GM23338 (cell line): ENCODE data around the gene RAD51D. TPM values are rescaled to one million over a fixed set of nuclear protein-coding genes. Genes with fewer than 3 reads are reported as not detected.

Experiments
- ATAC-seq: fragments of 200-7000 bp; cut with Tn5 transposase; 3 replicates; pipeline ENCODE4 v1.9.1; 2020
- DNase-seq: peaks from one replicate; pipeline ENCODE4 v3.0.0-alpha.2; 2015; ENCODE audit warnings: low spot score
- H2AFZ ChIP-seq: fragments of 200-600 bp; sonication (generic); 2 replicates; pipeline ENCODE4 v1.8.0; 2016; ENCODE audit warnings: antibody characterized with exemption, mild to moderate bottlenecking, moderate library complexity
- H3F3A ChIP-seq: fragments of 200-600 bp; sonication (generic); replicated peaks from 2 replicates; pipeline ENCODE4 v1.8.0; 2017; ENCODE audit warnings: antibody characterized with exemption, mixed run types, low read depth
- H3K27ac ChIP-seq: fragments of 200-600 bp; sonication (generic); 2 replicates; pipeline ENCODE4 v1.6.1; 2016; ENCODE audit warnings: low read depth
- H3K27me3 ChIP-seq: fragments of 200-600 bp; sonication (generic); 2 replicates; pipeline ENCODE4 v1.8.0; 2016; ENCODE audit warnings: mild to moderate bottlenecking, mixed run types, moderate library complexity; ENCODE audit not compliant: insufficient read depth
- H3K36me3 ChIP-seq: fragments of 200-600 bp; sonication (generic); 2 replicates; pipeline ENCODE4 v1.8.0; 2016; ENCODE audit warnings: mild to moderate bottlenecking; ENCODE audit not compliant: insufficient read depth
- H3K4me1 ChIP-seq: fragments of 200-600 bp; sonication (generic); 2 replicates; pipeline ENCODE4 v1.8.0; 2016; ENCODE audit warnings: mild to moderate bottlenecking, moderate library complexity; ENCODE audit not compliant: insufficient read depth
- H3K4me2 ChIP-seq: fragments of 200-600 bp; sonication (generic); 2 replicates; pipeline ENCODE4 v1.7.1; 2017; ENCODE audit warnings: mixed run types
- H3K4me3 ChIP-seq: fragments of 200-600 bp; sonication (generic); 2 replicates; pipeline ENCODE4 v1.6.1; 2016; ENCODE audit warnings: mixed run types
- H3K79me2 ChIP-seq: fragments of 200-600 bp; sonication (generic); replicated peaks from 2 replicates; pipeline ENCODE4 v1.8.0; 2017; ENCODE audit warnings: mild to moderate bottlenecking; ENCODE audit not compliant: insufficient read depth
- H3K9me2 ChIP-seq: fragments of 200-600 bp; sonication (generic); 2 replicates; pipeline ENCODE4 v1.8.0; 2017; ENCODE audit not compliant: insufficient read depth
- H4K20me1 ChIP-seq: fragments of 200-600 bp; sonication (generic); replicated peaks from 2 replicates; pipeline ENCODE4 v1.8.0; 2017; ENCODE audit warnings: mild to moderate bottlenecking; ENCODE audit not compliant: insufficient read depth
- H3K27ac Mint-ChIP-seq: 2 replicates; pipeline ENCODE4 v1.8.0; 2020; ENCODE audit warnings: inconsistent platforms, mild to moderate bottlenecking, moderate library complexity, mixed read lengths
- H3K27me3 Mint-ChIP-seq: 3 replicates; pipeline ENCODE4 v1.8.0; 2022; ENCODE audit warnings: low read depth, mild to moderate bottlenecking, moderate library complexity, mixed read lengths, inconsistent platforms; ENCODE audit not compliant: insufficient read depth, poor library complexity
- H3K36me3 Mint-ChIP-seq: 3 replicates; pipeline ENCODE4 v1.8.0; 2021; ENCODE audit warnings: low read depth, mild to moderate bottlenecking, inconsistent platforms, moderate library complexity, mixed read lengths
- H3K4me1 Mint-ChIP-seq: 3 replicates; pipeline ENCODE4 v1.8.0; 2020; ENCODE audit warnings: mild to moderate bottlenecking, inconsistent platforms, mixed read lengths
- H3K4me3 Mint-ChIP-seq: 3 replicates; pipeline ENCODE4 v1.8.0; 2021; ENCODE audit warnings: moderate library complexity, mild to moderate bottlenecking, inconsistent platforms, mixed read lengths
- H3K9me3 Mint-ChIP-seq: 3 replicates; pipeline ENCODE4 v1.8.0; 2020; ENCODE audit warnings: moderate library complexity, mild to moderate bottlenecking, inconsistent platforms, mixed read lengths
- CREB1 ChIP-seq: fragments of 250-450 bp; sonication (Bioruptor Pico); IDR thresholded peaks from 2 replicates; pipeline ENCODE4 v1.5.0; 2020; ENCODE audit warnings: low read depth, mild to moderate bottlenecking, moderate library complexity
- EZH2 ChIP-seq: fragments of 200-600 bp; sonication (generic); IDR thresholded peaks from one replicate; pipeline ENCODE4 v1.8.0; 2017; ENCODE audit warnings: antibody characterized with exemption, mild to moderate bottlenecking, low read depth; ENCODE audit not compliant: unreplicated experiment
- EZH2phosphoT487 ChIP-seq: fragments of 200-600 bp; sonication (generic); IDR thresholded peaks from one replicate; pipeline ENCODE4 v1.8.1; 2018; ENCODE audit warnings: antibody characterized with exemption; ENCODE audit not compliant: unreplicated experiment
- NANOG ChIP-seq: IDR thresholded peaks from 2 replicates; pipeline ENCODE4 v1.6.1; 2016; ENCODE audit warnings: antibody characterized with exemption, borderline replicate concordance
- POLR2AphosphoS5 ChIP-seq: IDR thresholded peaks from 2 replicates; pipeline ENCODE4 v1.6.1; 2016; ENCODE audit warnings: antibody characterized with exemption, low read depth
- STAT1 ChIP-seq: IDR thresholded peaks from one replicate; pipeline ENCODE4 v1.6.1; 2016; ENCODE audit warnings: antibody characterized with exemption; ENCODE audit not compliant: unreplicated experiment
- polyA plus RNA-seq: library from polyadenylated mRNA; unstranded; fragments of >200 nt; fragmentation: Nextera tagmentation; extraction: Ambion mirVana; gene quantifications from 2 replicates; pipeline ENCODE4 v1.2.1, GENCODE V29; 2016
- total RNA-seq: library from RNA; depleted of rRNA; stranded (reverse); fragments of >200 nt; shearing (Covaris generic); gene quantifications from 2 replicates; pipeline ENCODE4 v1.2.3, GENCODE V29; 2014
- TF ChIP-seq, protein P1 (sequence below): fragments of 250-450 bp; sonication (Bioruptor Pico); IDR thresholded peaks from 2 replicates; pipeline ENCODE4 v1.5.0; 2020; ENCODE audit warnings: mild to moderate bottlenecking, moderate library complexity
- TF ChIP-seq, protein P2 (sequence below), 2 experiments: fragments of 200-600 bp in 1 of 2; sonication (generic) in 1 of 2; conservative IDR thresholded peaks; 2 replicates each; pipeline versions ENCODE4 v1.5.1 to v1.6.1; 2016 to 2017; ENCODE audit warnings: antibody characterized with exemption in 2 of 2, low read depth in 2 of 2, mild to moderate bottlenecking in 2 of 2, moderate library complexity in 1 of 2
- TF ChIP-seq, protein P3 (sequence below): IDR thresholded peaks from one replicate; pipeline ENCODE4 v1.6.1; 2018; ENCODE audit warnings: antibody characterized with exemption; ENCODE audit not compliant: unreplicated experiment
- TF ChIP-seq, protein P4 (sequence below): IDR thresholded peaks from 2 replicates; pipeline ENCODE4 v1.6.1; 2016; ENCODE audit warnings: antibody characterized with exemption

The RAD51D gene
- total and polyA plus RNA-seq, 2 experiments from 2014 or later = 5.9 to 11.0 TPM

DNA sequence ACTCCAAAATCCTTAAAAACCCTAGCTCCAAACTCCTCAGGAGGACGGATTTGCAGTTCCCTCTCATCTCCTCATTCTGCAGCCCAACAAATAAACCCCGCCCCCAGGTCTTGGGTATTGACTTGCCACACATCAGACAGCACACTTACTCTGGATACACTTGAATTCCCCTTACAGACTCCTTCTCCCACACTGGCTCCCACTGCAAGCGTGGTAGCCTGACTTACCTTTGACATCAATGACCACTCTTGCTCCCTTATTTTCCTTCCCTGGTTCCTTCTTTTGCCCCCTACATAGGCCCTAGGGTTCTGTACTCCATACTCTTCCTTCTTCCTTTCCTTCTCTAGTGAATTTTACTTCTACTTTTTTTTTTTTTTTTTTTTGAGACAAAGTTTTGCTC lies 63.6 kb downstream of the RAD51D start (continued):
- TF ChIP-seq, protein P1, sequence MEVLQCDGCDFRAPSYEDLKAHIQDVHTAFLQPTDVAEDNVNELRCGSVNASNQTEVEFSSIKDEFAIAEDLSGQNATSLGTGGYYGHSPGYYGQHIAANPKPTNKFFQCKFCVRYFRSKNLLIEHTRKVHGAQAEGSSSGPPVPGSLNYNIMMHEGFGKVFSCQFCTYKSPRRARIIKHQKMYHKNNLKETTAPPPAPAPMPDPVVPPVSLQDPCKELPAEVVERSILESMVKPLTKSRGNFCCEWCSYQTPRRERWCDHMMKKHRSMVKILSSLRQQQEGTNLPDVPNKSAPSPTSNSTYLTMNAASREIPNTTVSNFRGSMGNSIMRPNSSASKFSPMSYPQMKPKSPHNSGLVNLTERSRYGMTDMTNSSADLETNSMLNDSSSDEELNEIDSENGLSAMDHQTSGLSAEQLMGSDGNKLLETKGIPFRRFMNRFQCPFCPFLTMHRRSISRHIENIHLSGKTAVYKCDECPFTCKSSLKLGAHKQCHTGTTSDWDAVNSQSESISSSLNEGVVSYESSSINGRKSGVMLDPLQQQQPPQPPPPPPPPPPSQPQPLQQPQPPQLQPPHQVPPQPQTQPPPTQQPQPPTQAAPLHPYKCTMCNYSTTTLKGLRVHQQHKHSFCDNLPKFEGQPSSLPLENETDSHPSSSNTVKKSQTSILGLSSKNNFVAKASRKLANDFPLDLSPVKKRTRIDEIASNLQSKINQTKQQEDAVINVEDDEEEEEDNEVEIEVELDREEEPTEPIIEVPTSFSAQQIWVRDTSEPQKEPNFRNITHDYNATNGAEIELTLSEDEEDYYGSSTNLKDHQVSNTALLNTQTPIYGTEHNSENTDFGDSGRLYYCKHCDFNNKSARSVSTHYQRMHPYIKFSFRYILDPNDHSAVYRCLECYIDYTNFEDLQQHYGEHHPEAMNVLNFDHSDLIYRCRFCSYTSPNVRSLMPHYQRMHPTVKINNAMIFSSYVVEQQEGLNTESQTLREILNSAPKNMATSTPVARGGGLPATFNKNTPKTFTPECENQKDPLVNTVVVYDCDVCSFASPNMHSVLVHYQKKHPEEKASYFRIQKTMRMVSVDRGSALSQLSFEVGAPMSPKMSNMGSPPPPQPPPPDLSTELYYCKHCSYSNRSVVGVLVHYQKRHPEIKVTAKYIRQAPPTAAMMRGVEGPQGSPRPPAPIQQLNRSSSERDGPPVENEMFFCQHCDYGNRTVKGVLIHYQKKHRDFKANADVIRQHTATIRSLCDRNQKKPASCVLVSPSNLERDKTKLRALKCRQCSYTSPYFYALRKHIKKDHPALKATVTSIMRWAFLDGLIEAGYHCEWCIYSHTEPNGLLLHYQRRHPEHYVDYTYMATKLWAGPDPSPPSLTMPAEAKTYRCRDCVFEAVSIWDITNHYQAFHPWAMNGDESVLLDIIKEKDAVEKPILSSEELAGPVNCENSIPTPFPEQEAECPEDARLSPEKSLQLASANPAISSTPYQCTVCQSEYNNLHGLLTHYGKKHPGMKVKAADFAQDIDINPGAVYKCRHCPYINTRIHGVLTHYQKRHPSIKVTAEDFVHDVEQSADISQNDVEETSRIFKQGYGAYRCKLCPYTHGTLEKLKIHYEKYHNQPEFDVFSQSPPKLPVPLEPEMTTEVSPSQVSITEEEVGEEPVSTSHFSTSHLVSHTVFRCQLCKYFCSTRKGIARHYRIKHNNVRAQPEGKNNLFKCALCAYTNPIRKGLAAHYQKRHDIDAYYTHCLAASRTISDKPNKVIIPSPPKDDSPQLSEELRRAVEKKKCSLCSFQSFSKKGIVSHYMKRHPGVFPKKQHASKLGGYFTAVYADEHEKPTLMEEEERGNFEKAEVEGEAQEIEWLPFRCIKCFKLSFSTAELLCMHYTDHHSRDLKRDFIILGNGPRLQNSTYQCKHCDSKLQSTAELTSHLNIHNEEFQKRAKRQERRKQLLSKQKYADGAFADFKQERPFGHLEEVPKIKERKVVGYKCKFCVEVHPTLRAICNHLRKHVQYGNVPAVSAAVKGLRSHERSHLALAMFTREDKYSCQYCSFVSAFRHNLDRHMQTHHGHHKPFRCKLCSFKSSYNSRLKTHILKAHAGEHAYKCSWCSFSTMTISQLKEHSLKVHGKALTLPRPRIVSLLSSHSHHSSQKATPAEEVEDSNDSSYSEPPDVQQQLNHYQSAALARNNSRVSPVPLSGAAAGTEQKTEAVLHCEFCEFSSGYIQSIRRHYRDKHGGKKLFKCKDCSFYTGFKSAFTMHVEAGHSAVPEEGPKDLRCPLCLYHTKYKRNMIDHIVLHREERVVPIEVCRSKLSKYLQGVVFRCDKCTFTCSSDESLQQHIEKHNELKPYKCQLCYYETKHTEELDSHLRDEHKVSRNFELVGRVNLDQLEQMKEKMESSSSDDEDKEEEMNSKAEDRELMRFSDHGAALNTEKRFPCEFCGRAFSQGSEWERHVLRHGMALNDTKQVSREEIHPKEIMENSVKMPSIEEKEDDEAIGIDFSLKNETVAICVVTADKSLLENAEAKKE = no peak
- TF ChIP-seq EZH2phosphoT487 (no peak), STAT1 (no peak), NANOG (no peak), EZH2 (no peak), CREB1 (CRISPR knock-in tag) (no peak), POLR2AphosphoS5 (no peak)
- TF ChIP-seq, protein P2, sequence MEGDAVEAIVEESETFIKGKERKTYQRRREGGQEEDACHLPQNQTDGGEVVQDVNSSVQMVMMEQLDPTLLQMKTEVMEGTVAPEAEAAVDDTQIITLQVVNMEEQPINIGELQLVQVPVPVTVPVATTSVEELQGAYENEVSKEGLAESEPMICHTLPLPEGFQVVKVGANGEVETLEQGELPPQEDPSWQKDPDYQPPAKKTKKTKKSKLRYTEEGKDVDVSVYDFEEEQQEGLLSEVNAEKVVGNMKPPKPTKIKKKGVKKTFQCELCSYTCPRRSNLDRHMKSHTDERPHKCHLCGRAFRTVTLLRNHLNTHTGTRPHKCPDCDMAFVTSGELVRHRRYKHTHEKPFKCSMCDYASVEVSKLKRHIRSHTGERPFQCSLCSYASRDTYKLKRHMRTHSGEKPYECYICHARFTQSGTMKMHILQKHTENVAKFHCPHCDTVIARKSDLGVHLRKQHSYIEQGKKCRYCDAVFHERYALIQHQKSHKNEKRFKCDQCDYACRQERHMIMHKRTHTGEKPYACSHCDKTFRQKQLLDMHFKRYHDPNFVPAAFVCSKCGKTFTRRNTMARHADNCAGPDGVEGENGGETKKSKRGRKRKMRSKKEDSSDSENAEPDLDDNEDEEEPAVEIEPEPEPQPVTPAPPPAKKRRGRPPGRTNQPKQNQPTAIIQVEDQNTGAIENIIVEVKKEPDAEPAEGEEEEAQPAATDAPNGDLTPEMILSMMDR (conservative IDR thresholded peaks at IDR 0.05; ENCODE audit: low read depth in 2 of 2) = no peak

DNA sequence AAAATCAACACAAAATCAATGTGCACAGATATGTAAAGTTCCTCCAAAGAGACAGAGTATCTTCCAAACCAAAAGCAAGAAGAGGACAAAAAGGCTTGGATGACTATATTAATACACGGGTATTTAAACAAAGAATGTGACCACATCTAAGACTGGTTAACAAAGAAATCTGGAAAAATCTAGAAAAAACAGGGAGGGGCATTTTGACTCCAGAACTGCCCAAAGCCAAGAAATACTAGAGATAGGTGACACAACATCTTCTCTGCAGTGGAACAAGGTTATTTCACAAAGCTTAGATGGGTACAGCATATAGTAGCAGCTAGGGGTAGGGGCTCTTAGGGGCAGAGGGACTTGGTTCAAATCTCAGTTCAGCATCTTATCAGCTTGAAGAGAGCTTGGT lies 66.5 kb downstream of the RAD51D start:
- no peaks in the 10 kb centered on the region; the same call in 1 of the 2 replicates for H3K36me3 ChIP-seq
- Mint-ChIP-seq H3K9me3 (no peaks in the 10 kb centered on the region), H3K27ac (no peak overlapping the region), H3K4me1 (peaks cover 26% of the 10 kb centered on the region), H3K27me3 (no peaks in the 10 kb centered on the region), H3K36me3 (0 out of 3 replicates have a peak, but pooled peaks cover 3% of the 10 kb centered on the region), H3K4me3 (no peak overlapping the region)
- peaks cover 6% of the 10 kb centered on the region for H3K4me1 ChIP-seq
- H3K79me2 ChIP-seq = no peaks in the 10 kb centered on the region
- H3K4me2 ChIP-seq = no peak overlapping the region
- DNase-seq (no peak), ATAC-seq (no peak)
- H3K9me2 ChIP-seq = no peaks in the 10 kb centered on the region
- H3K27me3 ChIP-seq = no peaks in the 10 kb centered on the region
- no peak overlapping the region for H2AFZ ChIP-seq
- no peak overlapping the region for H3K27ac ChIP-seq
- H3F3A ChIP-seq = 0 out of 2 replicates have a peak, but pooled peaks cover 3% of the 10 kb centered on the region
- no peaks in the 10 kb centered on the region; the same call in 1 of the 2 replicates for H4K20me1 ChIP-seq
- H3K4me3 ChIP-seq = no peak overlapping the region
- TF ChIP-seq, protein P3, sequence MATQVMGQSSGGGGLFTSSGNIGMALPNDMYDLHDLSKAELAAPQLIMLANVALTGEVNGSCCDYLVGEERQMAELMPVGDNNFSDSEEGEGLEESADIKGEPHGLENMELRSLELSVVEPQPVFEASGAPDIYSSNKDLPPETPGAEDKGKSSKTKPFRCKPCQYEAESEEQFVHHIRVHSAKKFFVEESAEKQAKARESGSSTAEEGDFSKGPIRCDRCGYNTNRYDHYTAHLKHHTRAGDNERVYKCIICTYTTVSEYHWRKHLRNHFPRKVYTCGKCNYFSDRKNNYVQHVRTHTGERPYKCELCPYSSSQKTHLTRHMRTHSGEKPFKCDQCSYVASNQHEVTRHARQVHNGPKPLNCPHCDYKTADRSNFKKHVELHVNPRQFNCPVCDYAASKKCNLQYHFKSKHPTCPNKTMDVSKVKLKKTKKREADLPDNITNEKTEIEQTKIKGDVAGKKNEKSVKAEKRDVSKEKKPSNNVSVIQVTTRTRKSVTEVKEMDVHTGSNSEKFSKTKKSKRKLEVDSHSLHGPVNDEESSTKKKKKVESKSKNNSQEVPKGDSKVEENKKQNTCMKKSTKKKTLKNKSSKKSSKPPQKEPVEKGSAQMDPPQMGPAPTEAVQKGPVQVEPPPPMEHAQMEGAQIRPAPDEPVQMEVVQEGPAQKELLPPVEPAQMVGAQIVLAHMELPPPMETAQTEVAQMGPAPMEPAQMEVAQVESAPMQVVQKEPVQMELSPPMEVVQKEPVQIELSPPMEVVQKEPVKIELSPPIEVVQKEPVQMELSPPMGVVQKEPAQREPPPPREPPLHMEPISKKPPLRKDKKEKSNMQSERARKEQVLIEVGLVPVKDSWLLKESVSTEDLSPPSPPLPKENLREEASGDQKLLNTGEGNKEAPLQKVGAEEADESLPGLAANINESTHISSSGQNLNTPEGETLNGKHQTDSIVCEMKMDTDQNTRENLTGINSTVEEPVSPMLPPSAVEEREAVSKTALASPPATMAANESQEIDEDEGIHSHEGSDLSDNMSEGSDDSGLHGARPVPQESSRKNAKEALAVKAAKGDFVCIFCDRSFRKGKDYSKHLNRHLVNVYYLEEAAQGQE = no peak
- TF ChIP-seq, protein P4, sequence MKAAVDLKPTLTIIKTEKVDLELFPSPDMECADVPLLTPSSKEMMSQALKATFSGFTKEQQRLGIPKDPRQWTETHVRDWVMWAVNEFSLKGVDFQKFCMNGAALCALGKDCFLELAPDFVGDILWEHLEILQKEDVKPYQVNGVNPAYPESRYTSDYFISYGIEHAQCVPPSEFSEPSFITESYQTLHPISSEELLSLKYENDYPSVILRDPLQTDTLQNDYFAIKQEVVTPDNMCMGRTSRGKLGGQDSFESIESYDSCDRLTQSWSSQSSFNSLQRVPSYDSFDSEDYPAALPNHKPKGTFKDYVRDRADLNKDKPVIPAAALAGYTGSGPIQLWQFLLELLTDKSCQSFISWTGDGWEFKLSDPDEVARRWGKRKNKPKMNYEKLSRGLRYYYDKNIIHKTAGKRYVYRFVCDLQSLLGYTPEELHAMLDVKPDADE = no peak
- no peak for TF ChIP-seq POLR2AphosphoS5
- TF ChIP-seq EZH2phosphoT487 = no peak
